Keratinocyte (primary cell): ENCODE data around the gene PFN4.

Source experiments
- EZH2 ChIP-seq: IDR thresholded peaks from one replicate; pipeline ENCODE4 v1.6.1; 2012; ENCODE audit warnings: inconsistent platforms, mild to moderate bottlenecking, low read length, moderate library complexity
- TF ChIP-seq, protein P1 (sequence below), 3 experiments: IDR thresholded peaks in 1 of 3; conservative IDR thresholded peaks in 1 of 3; optimal IDR thresholded peaks in 1 of 3; 2 replicates in 2 of 3; 3 replicates in 1 of 3; pipeline versions ENCODE3 to v1.5.1; 2011; ENCODE audit warnings: low read length in 3 of 3, mild to moderate bottlenecking in 3 of 3, moderate library complexity in 2 of 3, control low read depth in 1 of 3, inconsistent platforms in 1 of 3; ENCODE audit not compliant: insufficient read depth in 2 of 3; ENCODE audit errors: extremely low read depth in 1 of 3

DNA sequence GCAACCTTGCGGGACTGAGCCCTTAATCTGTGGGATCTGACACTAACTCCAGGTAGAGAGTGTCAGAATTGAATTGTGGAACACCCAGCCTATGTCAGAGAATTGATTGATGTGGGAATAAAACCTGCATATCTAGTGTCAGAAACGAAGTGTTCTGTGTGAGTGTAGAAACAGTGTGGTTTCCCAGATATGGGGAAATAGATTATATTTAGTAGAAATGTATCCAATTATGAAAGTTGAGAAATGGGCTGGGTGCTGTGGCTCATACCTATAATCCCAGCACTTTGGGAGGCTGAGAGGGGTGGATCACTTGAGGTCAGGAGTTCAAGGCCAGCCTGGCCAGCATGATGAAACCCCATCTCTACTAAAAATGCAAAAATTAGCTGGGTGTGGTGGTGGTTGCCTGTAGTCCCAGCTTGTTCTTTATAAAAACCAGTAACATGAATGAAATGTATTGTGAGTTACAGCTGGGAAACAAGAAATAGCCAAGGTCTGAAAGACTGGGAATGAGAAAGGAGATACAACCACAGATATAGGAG, 34.2 kb downstream of the PFN4 start:
- TF ChIP-seq, protein P1, sequence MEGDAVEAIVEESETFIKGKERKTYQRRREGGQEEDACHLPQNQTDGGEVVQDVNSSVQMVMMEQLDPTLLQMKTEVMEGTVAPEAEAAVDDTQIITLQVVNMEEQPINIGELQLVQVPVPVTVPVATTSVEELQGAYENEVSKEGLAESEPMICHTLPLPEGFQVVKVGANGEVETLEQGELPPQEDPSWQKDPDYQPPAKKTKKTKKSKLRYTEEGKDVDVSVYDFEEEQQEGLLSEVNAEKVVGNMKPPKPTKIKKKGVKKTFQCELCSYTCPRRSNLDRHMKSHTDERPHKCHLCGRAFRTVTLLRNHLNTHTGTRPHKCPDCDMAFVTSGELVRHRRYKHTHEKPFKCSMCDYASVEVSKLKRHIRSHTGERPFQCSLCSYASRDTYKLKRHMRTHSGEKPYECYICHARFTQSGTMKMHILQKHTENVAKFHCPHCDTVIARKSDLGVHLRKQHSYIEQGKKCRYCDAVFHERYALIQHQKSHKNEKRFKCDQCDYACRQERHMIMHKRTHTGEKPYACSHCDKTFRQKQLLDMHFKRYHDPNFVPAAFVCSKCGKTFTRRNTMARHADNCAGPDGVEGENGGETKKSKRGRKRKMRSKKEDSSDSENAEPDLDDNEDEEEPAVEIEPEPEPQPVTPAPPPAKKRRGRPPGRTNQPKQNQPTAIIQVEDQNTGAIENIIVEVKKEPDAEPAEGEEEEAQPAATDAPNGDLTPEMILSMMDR (optimal IDR thresholded peaks at IDR 0.05 in 1 of 3, IDR thresholded peaks at IDR 0.05 in 1 of 3, conservative IDR thresholded peaks at IDR 0.05 in 1 of 3; ENCODE audit: extremely low read depth in 1 of 3, insufficient read depth in 2 of 3, low read length in 3 of 3), result no peak
- no peak for TF ChIP-seq EZH2
